CD4-positive, alpha-beta T cell treated with Interleukin-1 beta for 1 hour (primary cell): Measurements from ENCODE around the gene RNF224.

ENCODE experiments used
- DNase-seq, 2 donors: peaks; one replicate each; pipeline ENCODE4 v3.0.0-alpha.2; 2020 to 2022

Gene RNF224

DNA sequence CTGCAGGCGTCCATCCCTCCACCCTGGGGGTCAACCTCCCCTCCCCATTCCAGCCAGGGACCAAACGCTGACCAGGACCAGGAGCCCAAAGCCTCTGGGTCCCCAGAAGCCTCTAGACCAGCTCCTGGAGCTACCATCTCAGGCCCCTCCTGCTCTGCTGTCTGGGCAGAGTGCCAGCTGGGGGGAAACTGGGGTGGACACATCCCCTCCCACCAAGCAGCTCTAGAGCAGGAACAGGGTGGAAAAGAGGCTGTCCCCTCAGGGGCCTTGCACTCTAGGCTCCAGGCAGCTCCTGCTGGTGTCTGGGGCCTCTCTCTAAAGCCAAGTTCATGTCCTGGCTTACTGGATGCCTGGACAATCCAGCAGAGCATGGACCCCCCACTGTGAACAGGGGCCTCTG, 34.4 kb upstream of the RNF224 start:
- DNase-seq = no peak

DNA sequence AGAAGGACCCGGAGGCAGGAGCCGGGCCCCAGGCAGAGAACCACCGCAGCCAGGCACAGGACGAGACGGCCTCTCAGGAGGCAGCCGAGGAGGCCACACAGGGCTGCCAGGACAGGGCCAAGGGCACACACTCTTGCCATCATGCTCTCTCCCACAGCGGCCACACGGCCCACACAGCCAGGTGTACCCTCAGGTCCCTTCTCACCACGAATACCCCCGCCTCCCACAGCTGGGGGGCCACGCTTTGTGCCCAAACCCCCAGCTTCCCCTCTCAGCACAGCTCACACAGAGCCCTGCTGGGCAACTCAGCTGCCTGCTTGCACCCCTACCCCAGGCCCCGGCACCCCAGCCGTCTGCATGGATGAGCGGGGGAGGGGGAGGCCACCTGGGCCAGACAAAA, 33.5 kb upstream of the RNF224 start:
- no peak for DNase-seq

DNA sequence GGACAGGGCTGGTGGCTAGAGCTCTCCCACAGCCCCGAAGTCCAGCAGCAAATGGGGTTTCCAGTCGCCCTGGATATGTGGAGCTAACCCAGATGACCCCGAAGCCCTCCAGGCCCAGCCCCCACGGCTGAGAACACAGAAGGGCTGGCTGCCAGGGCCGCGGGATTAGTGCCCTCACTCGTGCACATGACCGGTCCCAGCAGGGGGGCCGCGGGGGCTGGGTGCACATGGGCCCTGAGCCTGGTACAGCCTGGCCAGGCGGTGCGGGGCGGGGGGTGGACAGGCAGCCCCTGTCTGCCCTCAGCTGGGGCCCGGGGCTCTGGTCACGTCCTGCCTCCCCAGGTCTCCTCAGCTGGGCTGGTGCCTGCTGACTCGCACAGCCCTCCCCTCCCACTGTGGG, 32.9 kb upstream of the RNF224 start:
- DNase-seq = no peak

DNA sequence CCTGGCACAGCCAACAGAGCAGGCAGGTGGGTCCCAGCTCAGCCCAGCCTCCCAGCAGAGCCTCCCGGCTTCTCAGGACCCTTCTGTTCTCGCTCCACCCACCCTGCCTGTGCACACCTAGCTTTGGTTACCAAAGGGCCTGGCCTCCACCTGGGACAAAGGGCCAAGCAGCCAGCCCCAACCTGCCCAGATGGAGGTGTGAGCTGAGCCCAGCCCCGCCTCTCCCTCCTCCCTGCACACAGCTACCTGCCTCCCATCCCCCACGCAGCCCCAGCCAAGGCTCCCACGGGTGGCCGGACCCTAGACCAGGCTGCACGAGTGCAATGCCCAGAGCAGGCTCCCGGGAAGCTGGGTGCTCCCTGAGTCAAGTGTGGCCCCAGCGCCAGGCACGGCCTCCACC, 32.4 kb upstream of the RNF224 start:
- no peak for DNase-seq

DNA sequence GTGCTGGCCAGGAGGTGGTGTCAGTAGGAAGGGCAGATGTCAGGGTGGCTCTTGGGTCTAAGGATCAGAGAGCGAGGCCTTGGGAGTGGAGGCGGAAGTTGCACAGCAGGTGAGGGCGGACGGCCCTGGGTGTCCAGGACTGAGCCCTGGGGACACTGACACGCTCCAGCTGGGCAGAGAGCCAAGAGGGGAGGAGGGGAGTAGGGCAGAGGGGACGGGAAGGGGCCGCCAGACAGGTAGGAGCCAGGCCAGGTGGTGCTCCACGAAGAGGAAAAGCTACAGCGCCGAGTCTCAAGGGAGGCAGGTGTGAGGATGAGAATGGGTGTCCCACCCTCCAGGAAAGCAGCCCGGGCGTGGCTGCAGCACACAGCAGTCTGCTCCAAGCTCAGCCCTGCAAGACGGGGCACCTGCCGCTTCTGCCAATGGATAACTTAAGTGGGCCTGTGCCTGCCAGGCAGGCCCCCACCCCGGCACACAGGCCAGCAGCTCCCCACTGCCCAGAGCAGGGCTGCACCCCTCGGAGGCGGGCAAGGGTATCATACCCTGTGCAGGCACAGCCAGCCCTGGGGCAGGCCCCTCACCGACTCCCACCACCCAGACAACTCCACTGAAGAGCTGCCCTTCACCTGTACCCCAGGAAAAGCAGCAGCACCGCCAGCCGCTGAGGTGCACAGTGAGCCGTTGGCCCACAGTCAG, 31.6 kb upstream of the RNF224 start:
- DNase-seq = no peak

DNA sequence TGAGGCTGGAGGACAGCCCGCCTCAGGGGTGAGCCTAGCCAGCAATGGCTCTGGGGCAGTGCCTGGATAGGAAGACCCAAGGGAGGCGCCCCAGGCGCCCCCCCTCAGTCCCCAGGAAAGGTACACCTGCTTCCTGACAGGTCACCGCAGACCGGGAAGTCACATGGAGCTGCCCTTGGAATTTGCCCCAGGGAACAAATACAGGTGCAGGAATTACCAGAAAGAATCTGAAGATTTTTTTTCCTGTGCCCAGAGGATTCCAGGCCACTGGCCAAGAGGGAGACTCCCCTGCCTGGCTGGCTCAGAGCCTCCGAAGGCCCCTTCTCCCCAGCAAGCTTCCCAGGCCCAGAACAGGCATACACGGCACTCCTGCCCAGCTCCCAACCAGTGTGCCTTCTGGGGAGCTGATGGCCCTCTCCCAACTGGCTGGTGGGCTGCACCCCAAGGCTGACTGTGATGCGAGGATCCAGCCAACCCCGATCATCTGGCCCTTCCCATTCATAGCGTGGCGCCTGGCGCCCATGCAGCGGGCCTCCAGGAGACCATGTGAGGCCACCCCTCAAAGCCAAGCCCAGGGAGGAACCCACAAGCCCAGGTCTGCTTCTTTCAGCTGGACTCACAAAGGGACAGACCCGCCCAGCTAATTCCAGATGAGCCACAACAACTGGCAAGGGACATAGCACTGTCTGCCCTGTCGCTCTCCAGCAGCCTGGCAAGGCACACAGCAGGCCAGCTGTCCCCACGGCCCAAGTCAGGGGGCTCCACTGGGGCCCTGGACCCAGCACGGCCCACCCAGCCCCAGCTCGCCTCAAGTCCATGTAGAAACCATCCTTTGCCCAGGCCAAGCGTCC, 29.0 kb upstream of the RNF224 start:
- DNase-seq = no peak

DNA sequence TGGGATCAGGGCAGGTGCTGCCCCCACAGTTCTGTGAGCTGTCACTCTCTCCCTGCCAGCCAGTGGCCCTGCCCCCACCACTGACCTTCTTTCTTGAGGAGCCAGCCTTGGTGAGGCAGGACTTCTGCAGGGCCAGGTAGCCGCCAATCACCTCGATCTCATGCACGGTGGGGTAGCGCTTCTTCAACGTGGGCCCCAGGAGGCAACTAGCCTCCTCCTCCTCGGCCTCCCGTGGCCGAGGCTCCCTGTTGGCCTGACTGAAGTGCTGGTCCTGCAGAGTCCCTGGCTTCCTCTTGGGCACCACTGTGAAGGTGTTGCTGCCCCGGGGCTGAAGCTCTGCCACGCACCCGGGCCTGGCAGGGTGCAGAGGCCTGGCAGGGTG, 28.4 kb upstream of the RNF224 start:
- no peak for DNase-seq

DNA sequence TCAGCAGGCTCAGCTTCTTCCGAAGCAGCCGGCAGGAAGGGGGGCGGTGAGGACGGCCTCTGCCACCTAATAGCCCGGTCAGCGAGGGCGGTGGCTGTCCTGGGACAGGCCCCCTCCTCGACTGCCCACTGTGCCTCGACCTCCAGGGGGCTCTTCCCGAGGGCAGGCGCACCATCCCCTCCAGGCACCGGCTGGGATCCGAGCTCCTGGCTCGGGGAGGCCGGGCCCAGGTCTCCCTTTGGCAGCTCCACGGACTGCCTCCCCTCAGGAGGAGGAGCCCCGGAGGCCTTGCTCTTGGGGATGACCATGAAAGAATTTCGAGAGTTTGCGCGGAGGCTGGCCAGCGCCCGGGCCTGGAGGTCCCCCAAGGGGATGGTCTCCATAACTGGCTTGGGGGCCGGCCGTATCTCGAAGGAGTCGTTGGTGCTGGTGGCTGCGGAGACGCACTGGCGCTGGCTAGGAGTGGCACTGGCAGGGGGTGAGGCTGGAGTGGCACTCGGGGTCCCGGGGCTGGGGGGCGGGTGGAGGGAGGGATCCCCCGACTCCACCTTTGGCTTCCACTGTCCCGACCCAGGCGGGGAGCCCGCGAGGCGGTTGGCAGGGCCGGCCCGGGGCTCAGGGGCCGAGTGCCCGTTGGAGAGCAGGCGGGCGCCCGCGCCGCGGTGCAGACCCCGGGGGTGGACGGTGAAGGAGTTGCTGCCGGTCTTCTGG, 27.7 kb upstream of the RNF224 start:
- no peak for DNase-seq

DNA sequence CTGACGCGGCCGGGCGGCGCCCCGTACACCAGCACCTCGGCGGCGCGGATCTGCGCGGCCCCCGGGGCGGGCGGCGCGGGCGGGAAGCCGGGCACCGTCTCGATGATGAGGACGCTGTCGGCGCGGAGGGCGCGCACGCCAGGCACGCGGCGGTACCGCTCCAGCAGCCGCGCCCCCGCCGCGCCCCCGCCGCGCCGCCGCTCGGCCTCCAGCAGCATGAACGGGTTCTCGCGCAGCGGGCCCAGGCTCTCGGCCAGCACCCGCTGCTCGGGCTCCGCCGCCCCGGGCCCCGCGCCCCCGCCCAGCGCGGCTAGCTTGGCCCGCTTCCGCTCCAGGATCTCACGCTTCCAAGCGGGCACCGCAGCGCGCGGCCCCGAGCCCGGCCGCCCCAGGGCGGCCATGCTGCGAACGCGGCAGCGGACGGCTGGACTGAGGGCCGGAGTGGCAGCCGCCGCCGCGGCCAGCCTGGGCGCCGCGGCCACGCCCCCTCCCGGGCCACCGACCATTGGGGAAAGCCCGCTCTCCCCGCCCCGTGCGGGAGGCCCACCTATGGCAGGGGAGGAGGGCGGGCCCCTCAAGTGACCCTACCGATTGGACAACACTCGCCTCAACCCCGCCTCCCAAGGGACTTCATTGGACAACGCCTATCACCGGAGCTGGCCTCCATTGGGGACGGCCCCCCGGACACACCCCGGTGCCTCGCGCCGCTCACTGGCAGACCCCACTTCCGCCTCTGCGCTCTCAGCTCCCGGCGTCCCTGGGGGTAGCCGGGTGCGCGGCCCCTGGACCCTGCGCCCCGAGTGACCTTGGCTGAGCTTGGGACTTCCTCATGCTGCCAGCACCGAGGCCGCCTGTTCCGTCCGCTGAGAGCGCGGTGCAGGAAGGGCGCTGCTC, 26.7 kb upstream of the RNF224 start, which contains the start of gene TPRN:
TPRN (minus strand) TSS at position 431 of the 894 bp plus-strand sequence; CDS start at position 401, 30 bp downstream.
- DNase-seq = peak; percentile 98 to 99

DNA sequence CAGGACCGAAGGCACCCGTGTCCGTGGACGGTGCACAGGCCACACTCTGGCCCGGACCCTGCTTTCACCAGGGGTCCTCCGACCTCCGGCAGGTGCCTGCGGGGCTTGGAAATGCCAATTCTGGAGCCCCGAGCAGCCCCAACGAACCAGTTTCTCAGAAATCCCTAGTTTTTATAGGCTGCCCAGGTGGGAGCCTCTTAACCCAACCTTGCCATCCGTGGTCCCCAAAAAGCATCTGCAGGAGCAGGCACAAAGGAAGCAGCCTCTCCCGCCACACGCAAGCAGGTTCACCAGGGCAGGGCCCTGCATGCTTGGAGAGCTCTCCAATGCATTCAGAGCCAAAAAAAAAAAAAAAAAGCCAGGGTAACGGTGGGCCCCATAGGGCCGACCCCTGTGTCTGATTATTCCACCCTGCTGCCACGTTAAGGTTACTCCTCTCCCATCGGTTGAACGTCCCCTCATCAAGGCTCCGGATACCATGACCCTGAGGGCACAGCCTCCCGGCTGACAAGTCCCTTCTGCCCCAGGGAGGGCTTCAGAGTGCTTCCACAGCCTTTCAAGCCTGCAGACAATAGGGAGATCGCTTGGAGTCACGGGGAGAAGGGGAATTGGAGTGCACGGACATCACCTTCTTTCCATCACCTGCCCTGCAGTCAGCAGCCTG, 26.0 kb upstream of the RNF224 start:
- DNase-seq = no peak

DNA sequence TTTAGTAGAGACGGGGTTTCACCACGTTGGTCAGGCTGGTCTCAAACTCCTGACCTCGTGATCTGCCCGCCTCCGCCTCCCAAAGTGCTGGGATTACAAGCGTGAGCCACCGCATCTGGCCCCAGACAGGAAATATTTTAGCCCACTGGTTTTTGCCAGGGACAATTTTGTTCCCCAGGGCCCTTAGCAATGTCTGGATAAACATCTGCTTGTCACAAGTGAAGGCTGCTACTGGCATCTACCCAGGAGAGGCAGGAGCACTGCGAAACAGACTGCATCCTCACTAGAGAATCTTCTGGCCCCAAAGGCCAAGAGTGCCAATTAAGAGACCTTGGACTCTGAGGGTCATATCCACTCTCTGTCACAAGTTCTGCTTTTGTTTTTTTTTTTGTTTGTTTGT, 24.3 kb upstream of the RNF224 start:
- DNase-seq = no peak

DNA sequence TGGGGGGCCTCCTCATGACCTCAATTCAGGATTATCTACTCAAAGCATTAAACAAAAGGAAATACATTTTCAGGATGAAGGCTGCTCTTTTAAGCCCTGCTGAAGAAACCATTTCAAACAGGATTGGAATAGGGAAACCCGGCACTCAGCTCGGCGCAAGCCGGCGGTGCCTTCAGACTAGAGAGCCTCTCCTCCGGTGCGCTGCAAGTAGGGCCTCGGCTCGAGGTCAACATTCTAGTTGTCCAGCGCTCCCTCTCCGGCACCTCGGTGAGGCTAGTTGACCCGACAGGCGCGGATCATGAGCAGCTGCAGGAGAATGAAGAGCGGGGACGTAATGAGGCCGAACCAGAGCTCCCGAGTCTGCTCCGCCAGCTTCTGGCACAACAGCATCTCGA, 22.6 kb upstream of the RNF224 start:
- DNase-seq = no peak

DNA sequence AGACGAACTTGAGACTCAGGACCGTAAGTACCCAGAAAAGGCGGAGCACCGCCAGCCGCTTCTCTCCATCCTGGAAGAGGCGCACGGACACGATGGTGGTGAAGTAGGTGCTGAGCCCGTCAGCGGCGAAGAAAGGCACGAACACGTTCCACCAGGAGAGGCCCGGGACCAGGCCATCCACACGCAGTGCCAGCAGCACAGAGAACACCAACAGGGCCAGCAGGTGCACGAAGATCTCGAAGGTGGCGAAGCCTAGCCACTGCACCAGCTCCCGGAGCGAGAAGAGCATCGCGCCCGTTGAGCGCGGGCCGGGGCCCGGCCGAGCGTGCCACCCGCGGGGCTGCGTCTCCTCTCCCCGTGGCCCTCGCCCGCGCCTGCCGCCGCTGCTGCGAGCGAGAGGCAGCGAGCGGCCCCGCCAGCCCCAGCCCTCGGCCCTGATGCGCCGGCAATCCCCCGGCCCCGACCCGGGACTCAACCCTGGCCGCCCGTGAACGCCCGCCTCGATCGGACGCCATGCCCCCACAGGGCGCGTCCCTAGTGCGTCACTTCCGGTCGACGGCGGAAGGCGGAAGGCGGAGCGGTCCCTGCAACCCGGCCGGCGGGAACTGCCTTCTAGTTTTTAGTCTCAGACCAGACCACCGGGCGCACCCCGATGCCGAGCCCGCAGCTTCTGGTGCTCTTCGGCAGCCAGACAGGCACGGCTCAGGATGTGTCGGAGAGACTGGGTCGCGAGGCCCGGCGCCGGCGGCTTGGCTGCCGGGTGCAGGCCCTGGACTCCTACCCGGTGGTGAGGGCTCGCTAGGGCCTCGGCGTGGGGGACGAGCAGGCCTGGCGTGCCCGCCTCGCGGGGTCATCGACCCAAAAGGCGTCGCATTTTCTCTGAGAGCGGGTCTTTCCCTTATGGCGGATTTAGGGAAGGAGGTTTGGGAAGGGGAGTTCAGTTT, 21.9 kb upstream of the RNF224 start, which contains the start of the genes NDOR1 and TMEM203:
NDOR1 (plus strand) TSS at position 575 of the 944 bp plus-strand sequence; CDS start at position 653, 78 bp downstream.
TMEM203 (minus strand) TSS at position 523 of the 944 bp plus-strand sequence; CDS start at position 289, 234 bp downstream.
- peak; percentile 90 to 92 for DNase-seq

DNA sequence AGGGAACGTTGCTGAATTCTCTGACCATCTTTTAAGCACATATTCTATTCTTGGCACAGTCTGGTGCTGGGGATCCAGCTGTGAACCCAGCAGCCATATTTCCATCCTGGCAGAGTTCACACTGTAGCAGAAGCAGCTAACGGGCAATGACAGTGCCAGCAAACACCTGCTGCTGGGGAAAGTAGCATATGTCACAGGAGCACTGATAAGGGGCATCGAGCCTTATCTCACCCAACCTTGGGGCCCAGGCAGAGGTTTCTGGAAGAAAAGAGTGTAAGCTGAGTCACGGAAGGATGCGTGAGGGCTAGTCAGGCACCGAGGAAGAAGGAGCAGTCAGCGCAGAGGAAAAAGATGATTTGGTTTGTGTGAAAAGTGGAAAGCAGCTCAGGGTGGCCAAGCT, 20.7 kb upstream of the RNF224 start:
- DNase-seq = no peak

DNA sequence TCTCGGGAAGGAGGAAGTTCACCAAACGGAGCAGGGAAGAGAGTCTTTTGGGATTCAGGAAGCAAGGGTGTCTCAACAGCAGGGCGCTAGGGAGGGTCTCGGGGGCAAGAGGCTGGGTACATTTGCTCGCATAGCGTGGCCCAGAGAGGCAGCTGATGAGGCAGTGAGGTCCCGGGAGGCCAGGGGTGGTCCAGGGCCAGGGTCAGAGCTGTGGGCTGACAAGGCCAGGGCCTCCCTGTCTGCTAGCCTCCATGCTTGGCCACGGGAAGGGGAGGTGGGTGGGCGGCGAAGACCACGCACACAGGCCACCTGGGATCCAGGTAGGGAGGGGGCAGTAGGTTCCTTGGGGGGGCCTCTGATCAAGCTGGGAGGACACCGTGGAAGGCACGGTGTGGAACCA, 15.8 kb upstream of the RNF224 start:
- no peak for DNase-seq

DNA sequence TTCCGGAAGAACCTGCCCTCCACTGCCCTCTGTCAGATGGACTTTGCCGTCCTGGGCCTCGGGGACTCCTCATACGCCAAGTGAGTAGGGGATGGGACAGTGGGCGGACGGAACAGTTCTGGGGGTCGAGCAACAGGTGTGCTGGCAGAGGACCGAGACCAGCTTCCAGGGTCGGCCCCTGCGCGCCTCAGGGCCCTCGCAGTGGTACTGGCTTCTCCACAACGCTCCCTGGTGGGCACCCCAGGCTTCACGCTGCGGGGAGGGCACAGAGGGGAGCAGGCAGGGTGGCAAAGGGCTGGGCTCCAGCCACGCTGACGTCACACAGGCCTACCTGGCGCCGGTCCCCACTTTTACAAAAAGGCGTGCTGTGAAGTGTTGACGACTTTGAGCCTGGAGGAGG, 14.8 kb upstream of the RNF224 start:
- no peak for DNase-seq

DNA sequence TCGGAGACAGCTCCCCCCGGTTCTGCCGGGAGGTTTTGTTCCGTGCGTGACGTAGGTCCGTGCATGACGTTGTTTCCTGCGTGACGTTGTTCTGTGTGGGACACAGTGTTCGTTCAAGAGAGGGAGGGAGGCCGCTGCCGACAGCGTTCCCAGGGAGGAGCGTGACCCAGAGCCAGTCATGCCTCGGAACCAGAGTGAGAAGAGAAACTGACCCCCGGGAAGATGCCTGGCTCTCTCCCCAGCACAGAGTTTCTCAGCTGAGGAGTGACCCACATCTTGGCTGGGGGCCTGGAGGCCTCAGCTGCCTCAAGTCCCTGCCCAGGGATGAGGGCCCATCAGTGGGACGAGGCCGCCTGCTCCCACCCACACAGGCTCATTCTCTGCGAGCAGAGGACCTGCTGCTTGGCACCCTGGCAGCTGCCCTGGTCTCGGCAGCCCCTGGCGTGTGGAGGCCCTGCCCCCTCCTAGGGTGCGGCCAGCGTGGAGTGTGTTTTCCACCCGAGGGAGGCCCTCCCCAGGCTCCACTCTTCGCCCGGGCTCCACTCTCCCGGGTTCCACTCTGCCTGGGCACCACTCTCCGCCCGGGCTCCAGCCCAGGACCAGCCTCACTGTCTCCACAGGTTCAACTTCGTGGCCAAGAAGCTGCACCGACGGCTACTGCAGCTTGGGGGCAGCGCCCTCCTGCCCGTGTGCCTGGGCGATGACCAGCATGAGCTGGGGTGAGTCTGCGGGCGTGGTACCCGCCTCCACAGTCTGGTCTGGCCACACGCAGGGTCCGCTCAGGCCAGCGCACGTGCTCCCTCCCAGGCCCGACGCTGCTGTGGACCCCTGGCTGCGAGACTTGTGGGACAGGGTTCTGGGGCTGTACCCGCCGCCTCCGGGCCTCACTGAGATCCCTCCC, 13.9 kb upstream of the RNF224 start:
- no peak for DNase-seq

DNA sequence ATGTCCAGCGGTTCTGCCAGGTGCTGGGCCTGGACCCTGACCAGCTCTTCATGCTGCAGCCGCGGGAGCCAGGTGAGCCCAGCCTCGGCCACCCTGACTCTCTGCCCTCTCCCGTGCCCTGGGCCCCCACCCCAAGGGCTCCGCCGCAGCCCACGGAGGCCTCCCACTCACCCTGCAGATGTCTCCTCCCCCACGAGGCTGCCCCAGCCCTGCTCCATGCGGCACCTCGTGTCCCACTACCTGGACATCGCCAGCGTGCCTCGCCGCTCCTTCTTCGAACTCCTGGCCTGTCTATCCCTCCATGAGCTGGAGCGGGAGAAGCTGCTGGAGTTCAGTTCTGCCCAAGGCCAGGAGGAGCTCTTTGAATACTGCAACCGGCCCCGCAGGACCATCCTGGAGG, 12.7 kb upstream of the RNF224 start:
- DNase-seq = no peak

DNA sequence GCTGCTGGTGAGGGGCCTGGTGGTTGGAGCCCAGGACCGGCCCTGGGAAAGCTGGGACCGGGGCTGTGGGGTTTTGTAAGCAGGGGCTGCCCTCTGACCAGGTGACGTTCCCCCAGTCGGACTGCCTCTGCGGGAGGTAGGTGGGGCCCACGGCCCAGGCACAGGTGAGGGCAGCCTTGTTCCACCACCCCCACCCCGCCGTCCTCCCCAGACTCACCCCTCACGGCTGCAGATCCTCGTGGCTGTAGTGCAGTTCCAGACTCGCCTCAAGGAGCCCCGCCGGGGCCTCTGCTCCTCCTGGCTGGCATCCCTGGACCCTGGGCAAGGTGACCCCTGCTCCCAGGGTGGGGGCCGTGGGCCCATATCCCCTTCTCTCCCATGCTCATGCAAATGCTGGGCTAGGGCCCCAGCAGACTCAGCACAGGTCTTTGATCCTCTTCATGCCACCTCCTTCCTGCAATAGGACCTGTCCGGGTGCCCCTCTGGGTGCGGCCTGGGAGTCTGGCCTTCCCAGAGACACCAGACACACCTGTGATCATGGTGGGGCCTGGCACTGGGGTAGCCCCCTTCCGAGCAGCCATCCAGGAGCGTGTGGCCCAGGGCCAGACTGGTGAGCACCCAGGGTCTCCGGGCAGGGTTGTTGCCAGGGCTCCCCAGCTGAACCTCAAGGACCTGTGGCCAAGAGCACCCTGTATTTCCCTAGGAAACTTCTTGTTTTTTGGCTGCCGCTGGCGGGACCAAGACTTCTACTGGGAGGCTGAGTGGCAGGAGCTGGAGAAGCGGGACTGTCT, 11.9 kb upstream of the RNF224 start:
- no peak for DNase-seq
